Thoracic aorta (tissue), 2 donors: ENCODE data around the gene TEX22. TPM values are rescaled to one million over a fixed set of nuclear protein-coding genes. Genes with fewer than 3 reads are reported as not detected.

ENCODE experiments used
- ATAC-seq: fragments of 150-250 bp; one replicate; pipeline ENCODE4 v1.8.0; 2017; ENCODE audit warnings: low read depth; ENCODE audit not compliant: insufficient number of reproducible peaks, low FRiP score
- DNase-seq: peaks from one replicate; pipeline ENCODE4 v3.0.0-alpha.2; 2020; ENCODE audit warnings: low spot score
- H3K27ac ChIP-seq, 2 donors: fragments of 200-600 bp; sonication (generic); 1 replicate in 1 of 2; 2 replicates in 1 of 2; pipeline ENCODE4 v1.5.1; 2016; ENCODE audit warnings: mild to moderate bottlenecking in 2 of 2, moderate library complexity in 2 of 2
- H3K27me3 ChIP-seq: fragments of 200-600 bp; sonication (generic); replicated peaks from 2 replicates; pipeline ENCODE4 v1.6.0; 2016; ENCODE audit warnings: mild to moderate bottlenecking; ENCODE audit not compliant: insufficient read depth
- H3K36me3 ChIP-seq: fragments of 200-600 bp; sonication (generic); one replicate; pipeline ENCODE4 v1.5.1; 2016
- H3K4me1 ChIP-seq, 2 donors: fragments of 200-600 bp; sonication (generic); 1 replicate in 1 of 2; 2 replicates in 1 of 2; pipeline versions ENCODE4 v1.5.1 to v1.6.0; 2016; ENCODE audit warnings: low read depth in 2 of 2, mild to moderate bottlenecking in 1 of 2; ENCODE audit not compliant: control insufficient read depth in 1 of 2
- H3K4me3 ChIP-seq: fragments of 200-600 bp; sonication (generic); 2 replicates; pipeline ENCODE4 v1.5.1; 2016; ENCODE audit warnings: mild to moderate bottlenecking
- H3K9me3 ChIP-seq: fragments of 200-600 bp; sonication (generic); 2 replicates; pipeline ENCODE4 v1.5.1; 2016
- CTCF ChIP-seq: fragments of 200-600 bp; sonication (generic); IDR thresholded peaks from one replicate; pipeline ENCODE4 v1.5.1; 2019; ENCODE audit warnings: antibody characterized with exemption
- total RNA-seq, 2 donors: library from RNA; depleted of rRNA; stranded (reverse); fragments of >200 nt; gene quantifications; one replicate each; pipeline versions ENCODE4 v1.1.0 to v1.2.3, GENCODE V29; 2016

The TEX22 gene
- total RNA-seq, 2 donors from 2014 or later, result not detected

GRCh38 chr14:105367116-105368031, 31.0 kb upstream of the TEX22 start:
- H3K4me3 ChIP-seq, result no peak overlapping the region

GRCh38 chr14:105368032-105368417, 30.3 kb upstream of the TEX22 start:
- H3K27ac ChIP-seq, result no peak overlapping the region
- peaks cover 4% of the 10 kb centered on the region for H3K36me3 ChIP-seq
- H3K9me3 ChIP-seq, result no peaks in the 10 kb centered on the region
- no peak for ATAC-seq
- no peak for DNase-seq
- no peak overlapping the region for H3K4me3 ChIP-seq
- H3K4me1 ChIP-seq, result peaks cover 0 to 7% of the 10 kb centered on the region in 2 donors
- H3K27me3 ChIP-seq, result no peaks in the 10 kb centered on the region
- no peak for TF ChIP-seq CTCF

More at GRCh38 chr14:105367116-105368031, 31.0 kb upstream of the TEX22 start:
- Histone ChIP-seq H3K4me1 (peaks cover 0 to 7% of the 10 kb centered on the region in 2 donors), H3K36me3 (peaks cover 4% of the 10 kb centered on the region), H3K9me3 (no peaks in the 10 kb centered on the region), H3K27ac (no peak overlapping the region), H3K27me3 (no peaks in the 10 kb centered on the region)
- DNase-seq (no peak), ATAC-seq (no peak)
- TF ChIP-seq CTCF, result no peak

- Histone ChIP-seq H3K27ac (no peak overlapping the region), H3K4me1 (peaks cover 0 to 7% of the 10 kb centered on the region in 2 donors), H3K36me3 (peaks cover 4% of the 10 kb centered on the region), H3K4me3 (no peak overlapping the region), H3K27me3 (no peaks in the 10 kb centered on the region), H3K9me3 (no peaks in the 10 kb centered on the region)
- TF ChIP-seq CTCF, result no peak
- ATAC-seq, result no peak
- DNase-seq, result no peak
These were observed 29.9 kb upstream of the TEX22 start for GRCh38 chr14:105368426-105368825.

- no peak overlapping the region for H3K4me3 ChIP-seq
- H3K36me3 ChIP-seq, result peaks cover 4% of the 10 kb centered on the region
- H3K9me3 ChIP-seq, result no peaks in the 10 kb centered on the region
- no peak for DNase-seq
- peaks cover 0 to 6% of the 10 kb centered on the region in 2 donors for H3K4me1 ChIP-seq
- no peaks in the 10 kb centered on the region for H3K27me3 ChIP-seq
- TF ChIP-seq CTCF, result no peak
- no peak for ATAC-seq
- no peak overlapping the region for H3K27ac ChIP-seq
These were observed 29.3 kb upstream of the TEX22 start for GRCh38 chr14:105368910-105369652.

GRCh38 chr14:105369653-105370040, 28.7 kb upstream of the TEX22 start:
- no peak for ATAC-seq
- no peak for TF ChIP-seq CTCF

More at GRCh38 chr14:105369653-105370040, 28.7 kb upstream of the TEX22 start:
- Histone ChIP-seq H3K36me3 (peaks cover 4% of the 10 kb centered on the region), H3K9me3 (no peaks in the 10 kb centered on the region), H3K27me3 (no peaks in the 10 kb centered on the region), H3K27ac (no peak overlapping the region), H3K4me3 (no peak overlapping the region), H3K4me1 (peaks cover 0 to 2% of the 10 kb centered on the region in 2 donors)
- no peak for DNase-seq
